ENCODE measurements around the gene GAB2. TPM values are rescaled to one million over a fixed set of nuclear protein-coding genes. Genes with fewer than 3 reads are reported as not detected.

GAB2 gene
- total and polyA plus RNA-seq, 8 donors: 2.2 to 19.3 (median 8.6) TPM

GRCh38 chr11:78460471-78460870 is 42.9 kb upstream of the GAB2 start:
- no peaks in the 10 kb centered on the region for H3K9me3 ChIP-seq
- no peak for TF ChIP-seq EP300 (IDR thresholded peaks at IDR 0.05)
- TF ChIP-seq POLR2A (IDR thresholded peaks at IDR 0.05): no peak
- TF ChIP-seq CTCF (IDR thresholded peaks at IDR 0.05): no peak
- H3K4me1 ChIP-seq: no peaks in the 10 kb centered on the region
- no peak overlapping the region for H3K27ac ChIP-seq
- peaks cover 3 to 61% (median 50%) of the 10 kb centered on the region in 4 donors for H3K36me3 ChIP-seq
- 92 to 100% (median 96%) methylated on average over 1 of the region's 1 CpG for WGBS, 5 donors
- no peaks in the 10 kb centered on the region for H3K27me3 ChIP-seq
- intact Hi-C loops (cut with DNase I; ENCODE audit: low total_unique reads): no loop called here
- no peak overlapping the region for H3K4me3 ChIP-seq
- no peak for DNase-seq

- WGBS, 5 donors: 87 to 98% (median 96%) methylated on average over 4 of the region's 4 CpGs
- no peak overlapping the region for H3K27ac ChIP-seq
- no peak for DNase-seq
- TF ChIP-seq CTCF (IDR thresholded peaks at IDR 0.05) (no peak), POLR2AphosphoS5 (IDR thresholded peaks at IDR 0.05) (no peak), EP300 (IDR thresholded peaks at IDR 0.05) (no peak)
- intact Hi-C loops (cut with DNase I; ENCODE audit: low total_unique reads): no loop called here
- H3K4me3 ChIP-seq: no peak overlapping the region
- H3K36me3 ChIP-seq: peaks cover 3 to 53% (median 43%) of the 10 kb centered on the region in 4 donors
- H3K27me3 ChIP-seq: no peaks in the 10 kb centered on the region
- H3K4me1 ChIP-seq: no peaks in the 10 kb centered on the region
- no peaks in the 10 kb centered on the region for H3K9me3 ChIP-seq
Observed at GRCh38 chr11:78459738-78460137, 42.1 kb upstream of the GAB2 start.

- Histone ChIP-seq H3K27me3 (no peaks in the 10 kb centered on the region), H3K4me3 (no peak overlapping the region), H3K27ac (no peak overlapping the region), H3K36me3 (peaks cover 0 to 39% (median 28%) of the 10 kb centered on the region in 4 donors), H3K9me3 (no peaks in the 10 kb centered on the region), H3K4me1 (no peaks in the 10 kb centered on the region)
- 69 to 97% (median 94%) methylated on average over 2 of the region's 2 CpGs for WGBS, 5 donors
- intact Hi-C loops (cut with DNase I; ENCODE audit: low total_unique reads): no loop called here
- no peak for DNase-seq
- no peak for TF ChIP-seq CTCF (IDR thresholded peaks at IDR 0.05)
Observed at GRCh38 chr11:78457448-78457847, 39.8 kb upstream of the GAB2 start.

GRCh38 chr11:78453140-78453935 is 35.7 kb upstream of the GAB2 start:
- TF ChIP-seq CTCF (IDR thresholded peaks at IDR 0.05) (no peak), POLR2A (IDR thresholded peaks at IDR 0.05) (no peak), EP300 (IDR thresholded peaks at IDR 0.05) (no peak), POLR2AphosphoS5 (IDR thresholded peaks at IDR 0.05) (no peak)
- intact Hi-C loops (cut with DNase I; ENCODE audit: low total_unique reads): no loop called here
- H3K4me3 ChIP-seq: no peak overlapping the region
- H3K36me3 ChIP-seq: peaks cover 0 to 9% (median 3%) of the 10 kb centered on the region in 4 donors
- H3K27me3 ChIP-seq: no peaks in the 10 kb centered on the region
- 74 to 85% (median 80%) methylated on average over 2 of the region's 2 CpGs for WGBS, 5 donors
- peaks cover 0 to 10% (median 2%) of the 10 kb centered on the region in 4 donors for H3K4me1 ChIP-seq
- DNase-seq: no peak
- no peak overlapping the region for H3K27ac ChIP-seq
- H3K9me3 ChIP-seq: no peaks in the 10 kb centered on the region

All from stomach (tissue), 9 donors.